Adrenal gland (tissue), 5 donors: ENCODE results near the gene PLA2G4B.

Experiments
- POLR2A ChIP-seq, 2 donors: fragments of 450-650 bp; IDR thresholded peaks; one replicate each; pipeline ENCODE4 v1.6.1; 2017; ENCODE audit warnings: antibody characterized with exemption in 2 of 2, mild to moderate bottlenecking in 2 of 2, moderate library complexity in 1 of 2
- TF ChIP-seq, protein P1 (sequence below), 6 experiments: fragments of 450-650 bp in 4 of 6; fragments of 200-600 bp in 2 of 6; sonication (generic) in 1 of 6; IDR thresholded peaks; 1 replicate in 5 of 6; 2 replicates in 1 of 6; pipeline versions ENCODE4 v1.5.1 to v1.8.0; 2016 to 2021; ENCODE audit warnings: antibody characterized with exemption in 6 of 6, mild to moderate bottlenecking in 2 of 6, moderate library complexity in 1 of 6
- donor health status: DM: no; HTN: no; CAD: no.

GRCh38 chr15:41877631-41878354 lies 39.1 kb downstream of the PLA2G4B start:
- TF ChIP-seq, protein P1, sequence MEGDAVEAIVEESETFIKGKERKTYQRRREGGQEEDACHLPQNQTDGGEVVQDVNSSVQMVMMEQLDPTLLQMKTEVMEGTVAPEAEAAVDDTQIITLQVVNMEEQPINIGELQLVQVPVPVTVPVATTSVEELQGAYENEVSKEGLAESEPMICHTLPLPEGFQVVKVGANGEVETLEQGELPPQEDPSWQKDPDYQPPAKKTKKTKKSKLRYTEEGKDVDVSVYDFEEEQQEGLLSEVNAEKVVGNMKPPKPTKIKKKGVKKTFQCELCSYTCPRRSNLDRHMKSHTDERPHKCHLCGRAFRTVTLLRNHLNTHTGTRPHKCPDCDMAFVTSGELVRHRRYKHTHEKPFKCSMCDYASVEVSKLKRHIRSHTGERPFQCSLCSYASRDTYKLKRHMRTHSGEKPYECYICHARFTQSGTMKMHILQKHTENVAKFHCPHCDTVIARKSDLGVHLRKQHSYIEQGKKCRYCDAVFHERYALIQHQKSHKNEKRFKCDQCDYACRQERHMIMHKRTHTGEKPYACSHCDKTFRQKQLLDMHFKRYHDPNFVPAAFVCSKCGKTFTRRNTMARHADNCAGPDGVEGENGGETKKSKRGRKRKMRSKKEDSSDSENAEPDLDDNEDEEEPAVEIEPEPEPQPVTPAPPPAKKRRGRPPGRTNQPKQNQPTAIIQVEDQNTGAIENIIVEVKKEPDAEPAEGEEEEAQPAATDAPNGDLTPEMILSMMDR (IDR thresholded peaks at IDR 0.05): no peak
- TF ChIP-seq POLR2A (IDR thresholded peaks at IDR 0.05): no peak
